ENCODE data around the gene LRP6. TPM values are rescaled to one million over a fixed set of nuclear protein-coding genes. Genes with fewer than 3 reads are reported as not detected.

LRP6 gene
- total RNA-seq, 1 experiment from 2014 or later = 72.8 TPM

DNA sequence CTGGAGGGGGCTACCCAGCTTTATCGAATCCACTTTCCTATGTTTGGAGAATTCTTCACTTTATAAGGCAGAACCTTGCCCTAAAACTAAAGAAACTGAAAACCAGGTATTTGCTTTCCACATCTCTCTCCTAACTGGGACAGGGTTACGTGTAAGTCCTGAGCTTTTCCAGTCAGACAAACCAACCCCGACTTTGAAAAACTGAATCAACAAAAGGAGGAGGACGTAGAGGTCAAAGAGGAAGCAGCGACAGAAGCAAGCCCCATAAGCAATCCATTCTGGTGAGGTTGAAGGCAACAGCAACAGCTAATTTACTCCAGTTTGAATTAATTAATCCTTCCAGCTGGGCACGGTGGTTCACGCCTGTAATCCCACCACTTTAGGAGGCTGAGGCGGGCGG lies 47.2 kb downstream of the LRP6 start (continued):
- TF ChIP-seq, protein P1, sequence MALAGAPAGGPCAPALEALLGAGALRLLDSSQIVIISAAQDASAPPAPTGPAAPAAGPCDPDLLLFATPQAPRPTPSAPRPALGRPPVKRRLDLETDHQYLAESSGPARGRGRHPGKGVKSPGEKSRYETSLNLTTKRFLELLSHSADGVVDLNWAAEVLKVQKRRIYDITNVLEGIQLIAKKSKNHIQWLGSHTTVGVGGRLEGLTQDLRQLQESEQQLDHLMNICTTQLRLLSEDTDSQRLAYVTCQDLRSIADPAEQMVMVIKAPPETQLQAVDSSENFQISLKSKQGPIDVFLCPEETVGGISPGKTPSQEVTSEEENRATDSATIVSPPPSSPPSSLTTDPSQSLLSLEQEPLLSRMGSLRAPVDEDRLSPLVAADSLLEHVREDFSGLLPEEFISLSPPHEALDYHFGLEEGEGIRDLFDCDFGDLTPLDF (CRISPR knock-in tag; IDR thresholded peaks at IDR 0.05) = no peak
- TF ChIP-seq, protein P2, sequence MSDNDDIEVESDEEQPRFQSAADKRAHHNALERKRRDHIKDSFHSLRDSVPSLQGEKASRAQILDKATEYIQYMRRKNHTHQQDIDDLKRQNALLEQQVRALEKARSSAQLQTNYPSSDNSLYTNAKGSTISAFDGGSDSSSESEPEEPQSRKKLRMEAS (CRISPR knock-in tag; IDR thresholded peaks at IDR 0.05) = no peak
- TF ChIP-seq, protein P3, sequence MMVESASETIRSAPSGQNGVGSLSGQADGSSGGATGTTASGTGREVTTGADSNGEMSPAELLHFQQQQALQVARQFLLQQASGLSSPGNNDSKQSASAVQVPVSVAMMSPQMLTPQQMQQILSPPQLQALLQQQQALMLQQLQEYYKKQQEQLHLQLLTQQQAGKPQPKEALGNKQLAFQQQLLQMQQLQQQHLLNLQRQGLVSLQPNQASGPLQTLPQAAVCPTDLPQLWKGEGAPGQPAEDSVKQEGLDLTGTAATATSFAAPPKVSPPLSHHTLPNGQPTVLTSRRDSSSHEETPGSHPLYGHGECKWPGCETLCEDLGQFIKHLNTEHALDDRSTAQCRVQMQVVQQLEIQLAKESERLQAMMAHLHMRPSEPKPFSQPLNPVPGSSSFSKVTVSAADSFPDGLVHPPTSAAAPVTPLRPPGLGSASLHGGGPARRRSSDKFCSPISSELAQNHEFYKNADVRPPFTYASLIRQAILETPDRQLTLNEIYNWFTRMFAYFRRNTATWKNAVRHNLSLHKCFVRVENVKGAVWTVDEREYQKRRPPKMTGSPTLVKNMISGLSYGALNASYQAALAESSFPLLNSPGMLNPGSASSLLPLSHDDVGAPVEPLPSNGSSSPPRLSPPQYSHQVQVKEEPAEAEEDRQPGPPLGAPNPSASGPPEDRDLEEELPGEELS (CRISPR knock-in tag; IDR thresholded peaks at IDR 0.05) = no peak

DNA sequence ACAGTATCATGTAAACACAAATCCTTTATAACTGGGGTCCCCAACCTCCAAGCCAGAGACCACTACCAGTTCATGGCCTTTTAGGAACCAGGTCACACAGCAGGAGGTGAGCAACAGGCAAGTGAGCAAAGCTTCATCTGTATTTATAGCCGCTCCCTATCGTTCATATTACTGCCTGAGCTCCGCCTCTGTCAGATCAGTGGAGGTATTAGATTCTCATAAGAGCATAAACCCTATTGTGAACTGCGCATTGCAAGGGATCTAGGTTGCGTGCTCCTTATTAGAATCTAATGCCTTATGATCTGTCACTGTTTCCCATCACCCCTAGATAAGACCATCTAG lies 49.9 kb downstream of the LRP6 start:
- no peak overlapping the region; the same call in 1 of the 2 replicates for H3K27ac Mint-ChIP-seq

More for the DNA sequence above, 49.9 kb downstream of the LRP6 start:
- Mint-ChIP-seq H3K36me3 (no peaks in the 10 kb centered on the region), H3K4me3 (no peak overlapping the region), H3K9me3 (no peaks in the 10 kb centered on the region), H3K27me3 (ENCODE audit: low read depth) (no peaks in the 10 kb centered on the region), H3K4me1 (peaks cover 61% of the 10 kb centered on the region)
- CTCF ChIA-PET = no interaction called here
- ATAC-seq (no peak), DNase-seq (ENCODE audit: low spot score) (no peak)
- POLR2A ChIA-PET = no interaction called here
- TF ChIP-seq MYBL2 (CRISPR knock-in tag; IDR thresholded peaks at IDR 0.05) (no peak), ZNF263 (CRISPR knock-in tag; IDR thresholded peaks at IDR 0.05; ENCODE audit: low read depth) (no peak), ZBTB21 (CRISPR knock-in tag; IDR thresholded peaks at IDR 0.05; ENCODE audit: borderline replicate concordance) (no peak), ZNF423 (CRISPR knock-in tag; IDR thresholded peaks at IDR 0.05) (no peak), ESRRA (CRISPR knock-in tag; IDR thresholded peaks at IDR 0.05; ENCODE audit: borderline replicate concordance) (no peak), ZNF396 (CRISPR knock-in tag; IDR thresholded peaks at IDR 0.05; ENCODE audit: borderline replicate concordance) (no peak), NR2C2 (CRISPR knock-in tag; IDR thresholded peaks at IDR 0.05) (no peak), PRRX2 (CRISPR knock-in tag; IDR thresholded peaks at IDR 0.05) (no peak), NFATC4 (CRISPR knock-in tag; IDR thresholded peaks at IDR 0.05) (no peak), TEAD4 (CRISPR knock-in tag; IDR thresholded peaks at IDR 0.05) (no peak)
- TF ChIP-seq, protein P4, sequence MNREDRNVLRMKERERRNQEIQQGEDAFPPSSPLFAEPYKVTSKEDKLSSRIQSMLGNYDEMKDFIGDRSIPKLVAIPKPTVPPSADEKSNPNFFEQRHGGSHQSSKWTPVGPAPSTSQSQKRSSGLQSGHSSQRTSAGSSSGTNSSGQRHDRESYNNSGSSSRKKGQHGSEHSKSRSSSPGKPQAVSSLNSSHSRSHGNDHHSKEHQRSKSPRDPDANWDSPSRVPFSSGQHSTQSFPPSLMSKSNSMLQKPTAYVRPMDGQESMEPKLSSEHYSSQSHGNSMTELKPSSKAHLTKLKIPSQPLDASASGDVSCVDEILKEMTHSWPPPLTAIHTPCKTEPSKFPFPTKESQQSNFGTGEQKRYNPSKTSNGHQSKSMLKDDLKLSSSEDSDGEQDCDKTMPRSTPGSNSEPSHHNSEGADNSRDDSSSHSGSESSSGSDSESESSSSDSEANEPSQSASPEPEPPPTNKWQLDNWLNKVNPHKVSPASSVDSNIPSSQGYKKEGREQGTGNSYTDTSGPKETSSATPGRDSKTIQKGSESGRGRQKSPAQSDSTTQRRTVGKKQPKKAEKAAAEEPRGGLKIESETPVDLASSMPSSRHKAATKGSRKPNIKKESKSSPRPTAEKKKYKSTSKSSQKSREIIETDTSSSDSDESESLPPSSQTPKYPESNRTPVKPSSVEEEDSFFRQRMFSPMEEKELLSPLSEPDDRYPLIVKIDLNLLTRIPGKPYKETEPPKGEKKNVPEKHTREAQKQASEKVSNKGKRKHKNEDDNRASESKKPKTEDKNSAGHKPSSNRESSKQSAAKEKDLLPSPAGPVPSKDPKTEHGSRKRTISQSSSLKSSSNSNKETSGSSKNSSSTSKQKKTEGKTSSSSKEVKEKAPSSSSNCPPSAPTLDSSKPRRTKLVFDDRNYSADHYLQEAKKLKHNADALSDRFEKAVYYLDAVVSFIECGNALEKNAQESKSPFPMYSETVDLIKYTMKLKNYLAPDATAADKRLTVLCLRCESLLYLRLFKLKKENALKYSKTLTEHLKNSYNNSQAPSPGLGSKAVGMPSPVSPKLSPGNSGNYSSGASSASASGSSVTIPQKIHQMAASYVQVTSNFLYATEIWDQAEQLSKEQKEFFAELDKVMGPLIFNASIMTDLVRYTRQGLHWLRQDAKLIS (CRISPR knock-in tag; IDR thresholded peaks at IDR 0.05; ENCODE audit: borderline replicate concordance) = no peak
- TF ChIP-seq, protein P5, sequence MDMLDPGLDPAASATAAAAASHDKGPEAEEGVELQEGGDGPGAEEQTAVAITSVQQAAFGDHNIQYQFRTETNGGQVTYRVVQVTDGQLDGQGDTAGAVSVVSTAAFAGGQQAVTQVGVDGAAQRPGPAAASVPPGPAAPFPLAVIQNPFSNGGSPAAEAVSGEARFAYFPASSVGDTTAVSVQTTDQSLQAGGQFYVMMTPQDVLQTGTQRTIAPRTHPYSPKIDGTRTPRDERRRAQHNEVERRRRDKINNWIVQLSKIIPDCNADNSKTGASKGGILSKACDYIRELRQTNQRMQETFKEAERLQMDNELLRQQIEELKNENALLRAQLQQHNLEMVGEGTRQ (CRISPR knock-in tag; IDR thresholded peaks at IDR 0.05) = no peak
- TF ChIP-seq, protein P6, sequence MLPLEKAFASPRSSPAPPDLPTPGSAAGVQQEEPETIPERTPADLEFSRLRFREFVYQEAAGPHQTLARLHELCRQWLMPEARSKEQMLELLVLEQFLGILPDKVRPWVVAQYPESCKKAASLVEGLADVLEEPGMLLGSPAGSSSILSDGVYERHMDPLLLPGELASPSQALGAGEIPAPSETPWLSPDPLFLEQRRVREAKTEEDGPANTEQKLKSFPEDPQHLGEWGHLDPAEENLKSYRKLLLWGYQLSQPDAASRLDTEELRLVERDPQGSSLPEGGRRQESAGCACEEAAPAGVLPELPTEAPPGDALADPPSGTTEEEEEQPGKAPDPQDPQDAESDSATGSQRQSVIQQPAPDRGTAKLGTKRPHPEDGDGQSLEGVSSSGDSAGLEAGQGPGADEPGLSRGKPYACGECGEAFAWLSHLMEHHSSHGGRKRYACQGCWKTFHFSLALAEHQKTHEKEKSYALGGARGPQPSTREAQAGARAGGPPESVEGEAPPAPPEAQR (CRISPR knock-in tag; IDR thresholded peaks at IDR 0.05) = no peak
- TF ChIP-seq, protein P7, sequence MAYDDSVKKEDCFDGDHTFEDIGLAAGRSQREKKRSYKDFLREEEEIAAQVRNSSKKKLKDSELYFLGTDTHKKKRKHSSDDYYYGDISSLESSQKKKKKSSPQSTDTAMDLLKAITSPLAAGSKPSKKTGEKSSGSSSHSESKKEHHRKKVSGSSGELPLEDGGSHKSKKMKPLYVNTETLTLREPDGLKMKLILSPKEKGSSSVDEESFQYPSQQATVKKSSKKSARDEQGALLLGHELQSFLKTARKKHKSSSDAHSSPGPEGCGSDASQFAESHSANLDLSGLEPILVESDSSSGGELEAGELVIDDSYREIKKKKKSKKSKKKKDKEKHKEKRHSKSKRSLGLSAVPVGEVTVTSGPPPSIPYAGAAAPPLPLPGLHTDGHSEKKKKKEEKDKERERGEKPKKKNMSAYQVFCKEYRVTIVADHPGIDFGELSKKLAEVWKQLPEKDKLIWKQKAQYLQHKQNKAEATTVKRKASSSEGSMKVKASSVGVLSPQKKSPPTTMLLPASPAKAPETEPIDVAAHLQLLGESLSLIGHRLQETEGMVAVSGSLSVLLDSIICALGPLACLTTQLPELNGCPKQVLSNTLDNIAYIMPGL (CRISPR knock-in tag; IDR thresholded peaks at IDR 0.05) = no peak

Measured in WTC11 (cell line).